ACC112 (cell line): ENCODE measurements around the gene PLXDC2.
A peak's percentile ranks its signal among the peaks of the same experiment; 100 is the strongest.

Experiments used
- H2AFZ ChIP-seq: fragments of 200-600 bp; sonication (generic); one replicate; pipeline ENCODE4 v1.6.0; 2017; ENCODE audit warnings: antibody characterized with exemption, low read length; ENCODE audit not compliant: unreplicated experiment
- H3K27ac ChIP-seq: fragments of 200-600 bp; sonication (generic); 2 replicates; pipeline ENCODE4 v1.5.1; 2014; ENCODE audit warnings: low read depth, mild to moderate bottlenecking, antibody characterized with exemption, low read length, moderate library complexity
- H3K27me3 ChIP-seq: fragments of 200-600 bp; sonication (generic); 2 replicates; pipeline ENCODE4 v1.6.1; 2014; ENCODE audit warnings: mild to moderate bottlenecking, antibody characterized with exemption, low read length, moderate library complexity, mixed read lengths; ENCODE audit not compliant: insufficient read depth
- H3K36me3 ChIP-seq: fragments of 200-600 bp; sonication (generic); 2 replicates; pipeline ENCODE4 v1.6.1; 2016; ENCODE audit warnings: mild to moderate bottlenecking, antibody characterized with exemption, low read length, moderate library complexity, mixed read lengths; ENCODE audit not compliant: insufficient read depth
- H3K4me1 ChIP-seq: fragments of 200-600 bp; sonication (generic); one replicate; pipeline ENCODE4 v1.6.1; 2016; ENCODE audit warnings: low read length, mixed read lengths; ENCODE audit not compliant: insufficient read depth, unreplicated experiment, control insufficient read depth
- H3K4me3 ChIP-seq: fragments of 200-600 bp; sonication (generic); 2 replicates; pipeline ENCODE4 v1.5.1; 2014; ENCODE audit warnings: mild to moderate bottlenecking, low read depth, low read length
- H3K79me2 ChIP-seq: fragments of 200-600 bp; sonication (generic); one replicate; pipeline ENCODE4 v1.6.0; 2016; ENCODE audit warnings: low read length; ENCODE audit not compliant: control insufficient read depth, unreplicated experiment, insufficient read depth

The PLXDC2 gene

DNA sequence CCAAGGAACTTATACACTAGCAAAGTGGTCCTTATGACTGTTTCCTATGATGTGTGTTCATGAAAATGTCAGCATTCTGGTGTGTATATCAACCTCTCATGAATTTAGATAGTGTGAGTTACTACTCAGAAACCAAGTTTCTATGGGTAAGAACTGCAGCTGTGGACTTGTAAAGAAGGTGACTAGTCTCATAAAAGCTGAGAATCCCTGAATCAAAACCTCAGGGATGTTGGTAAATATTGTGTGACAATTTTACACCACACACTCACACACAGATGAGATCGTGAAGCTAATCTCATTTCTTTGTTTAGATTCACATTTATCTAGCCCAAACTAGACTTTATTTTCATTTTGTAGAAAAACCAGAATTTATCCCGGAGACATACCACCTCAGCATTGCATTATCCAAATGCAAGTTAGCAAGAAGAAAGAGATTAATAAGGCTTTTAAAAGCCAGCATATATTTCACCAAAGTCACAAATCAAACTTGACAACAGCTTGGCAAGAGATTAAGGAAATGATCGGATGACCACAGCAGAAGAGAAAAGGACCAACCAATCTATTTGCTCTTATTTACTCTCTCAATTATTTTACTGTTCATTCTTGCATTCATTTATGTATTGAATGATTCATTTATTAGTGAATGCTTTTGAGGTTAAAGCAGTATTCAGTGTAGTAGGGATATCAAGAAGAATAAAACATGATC lies 92.9 kb downstream of the PLXDC2 start:
- no peaks in the 10 kb centered on the region for H3K79me2 ChIP-seq
- H3K4me1 ChIP-seq = no peaks in the 10 kb centered on the region
- no peak overlapping the region for H3K4me3 ChIP-seq
- H3K36me3 ChIP-seq = no peaks in the 10 kb centered on the region
- H3K27me3 ChIP-seq = no peaks in the 10 kb centered on the region
- no peak overlapping the region for H3K27ac ChIP-seq
- H2AFZ ChIP-seq = no peak overlapping the region

GRCh38 chr10:19911886-19912285 lies 95.7 kb downstream of the PLXDC2 start:
- Histone ChIP-seq H3K27me3 (no peaks in the 10 kb centered on the region), H3K36me3 (no peaks in the 10 kb centered on the region), H3K4me1 (no peaks in the 10 kb centered on the region), H2AFZ (no peak overlapping the region), H3K27ac (no peak overlapping the region), H3K4me3 (no peak overlapping the region), H3K79me2 (no peaks in the 10 kb centered on the region)

DNA sequence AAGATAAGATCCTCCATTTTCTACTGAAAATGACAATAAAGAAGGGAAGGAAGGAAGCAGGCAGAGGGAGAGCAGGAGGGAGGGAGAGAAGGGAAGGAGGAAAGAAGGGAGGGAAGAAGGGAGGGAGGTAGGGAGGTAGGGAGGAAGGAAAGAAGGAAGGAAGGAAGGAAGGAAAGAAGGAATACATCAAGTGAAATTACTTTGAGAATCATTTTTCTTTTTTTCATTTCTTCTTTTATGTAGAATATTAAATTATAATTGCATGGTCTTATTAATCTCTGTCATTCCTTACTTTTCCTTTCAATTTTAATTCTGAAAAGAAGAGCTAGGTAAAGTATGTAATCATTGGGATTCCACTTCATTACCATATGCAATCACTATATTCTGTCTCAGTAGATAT lies 97.8 kb downstream of the PLXDC2 start:
- Histone ChIP-seq H3K4me3 (no peak overlapping the region), H3K4me1 (no peaks in the 10 kb centered on the region), H2AFZ (no peak overlapping the region), H3K36me3 (no peaks in the 10 kb centered on the region), H3K79me2 (no peaks in the 10 kb centered on the region), H3K27ac (no peak overlapping the region), H3K27me3 (no peaks in the 10 kb centered on the region)

DNA sequence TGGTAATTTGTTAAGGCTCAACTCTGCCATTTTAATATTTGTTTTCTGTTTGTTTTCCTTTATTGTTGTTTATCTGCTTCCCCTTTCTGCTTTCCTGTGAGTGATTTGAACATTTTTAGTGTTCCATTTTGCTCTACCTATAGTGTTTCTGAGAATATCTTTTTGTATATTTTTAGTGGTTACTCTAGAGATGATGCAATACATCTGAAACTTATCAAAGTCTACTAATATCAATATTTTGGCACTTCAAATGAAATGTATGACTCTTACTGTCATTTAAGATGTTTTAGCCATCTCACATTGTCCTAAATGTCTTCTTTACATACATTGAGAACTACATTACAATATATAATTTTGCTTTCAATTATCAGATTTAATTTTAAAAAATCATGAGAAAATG lies 98.9 kb downstream of the PLXDC2 start:
- no peaks in the 10 kb centered on the region for H3K36me3 ChIP-seq
- no peak overlapping the region for H3K27ac ChIP-seq
- no peaks in the 10 kb centered on the region for H3K27me3 ChIP-seq
- no peak overlapping the region for H2AFZ ChIP-seq
- H3K4me1 ChIP-seq = no peaks in the 10 kb centered on the region
- H3K4me3 ChIP-seq = no peak overlapping the region
- no peaks in the 10 kb centered on the region for H3K79me2 ChIP-seq

GRCh38 chr10:19915816-19916215 lies 99.6 kb downstream of the PLXDC2 start:
- no peaks in the 10 kb centered on the region for H3K27me3 ChIP-seq
- no peak overlapping the region for H2AFZ ChIP-seq
- no peak overlapping the region for H3K4me3 ChIP-seq
- no peaks in the 10 kb centered on the region for H3K4me1 ChIP-seq
- no peaks in the 10 kb centered on the region for H3K79me2 ChIP-seq
- H3K27ac ChIP-seq = no peak overlapping the region
- no peaks in the 10 kb centered on the region for H3K36me3 ChIP-seq

- Histone ChIP-seq H2AFZ (no peak overlapping the region), H3K27ac (no peak overlapping the region), H3K4me1 (peaks cover 17% of the 10 kb centered on the region), H3K79me2 (no peaks in the 10 kb centered on the region), H3K27me3 (no peaks in the 10 kb centered on the region), H3K36me3 (no peaks in the 10 kb centered on the region), H3K4me3 (no peak overlapping the region)
Observed at GRCh38 chr10:19917751-19918478, 101.7 kb downstream of the PLXDC2 start.

GRCh38 chr10:19918794-19919193 lies 102.6 kb downstream of the PLXDC2 start:
- Histone ChIP-seq H3K27ac (no peak overlapping the region), H3K79me2 (no peaks in the 10 kb centered on the region)

DNA sequence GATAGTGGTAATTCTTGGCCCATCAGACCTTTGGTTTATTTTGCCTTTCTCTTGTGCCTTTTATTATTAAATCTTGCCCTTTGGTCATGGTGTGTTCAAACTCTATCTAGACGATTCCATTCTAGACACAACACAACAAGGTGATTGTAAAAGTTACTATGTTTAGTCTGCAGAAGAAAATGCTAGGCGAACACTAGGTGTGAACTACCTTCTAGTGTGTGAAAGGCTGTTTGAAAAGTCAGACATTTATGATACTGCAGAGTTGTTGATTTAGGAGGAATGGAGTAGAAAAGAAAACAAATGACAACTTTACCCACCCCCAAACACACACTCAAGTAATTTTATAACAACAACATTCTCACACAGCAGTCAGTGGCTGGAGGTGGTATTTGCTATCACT lies 103.4 kb downstream of the PLXDC2 start:
- Histone ChIP-seq H3K27ac (no peak overlapping the region), H3K36me3 (no peaks in the 10 kb centered on the region), H3K4me1 (peaks cover 22% of the 10 kb centered on the region), H3K4me3 (no peak overlapping the region), H2AFZ (no peak overlapping the region), H3K27me3 (no peaks in the 10 kb centered on the region), H3K79me2 (no peaks in the 10 kb centered on the region)

More at GRCh38 chr10:19918794-19919193, 102.6 kb downstream of the PLXDC2 start:
- Histone ChIP-seq H3K27me3 (no peaks in the 10 kb centered on the region), H3K36me3 (no peaks in the 10 kb centered on the region), H3K4me3 (no peak overlapping the region), H3K4me1 (peaks cover 22% of the 10 kb centered on the region), H2AFZ (no peak overlapping the region)

DNA sequence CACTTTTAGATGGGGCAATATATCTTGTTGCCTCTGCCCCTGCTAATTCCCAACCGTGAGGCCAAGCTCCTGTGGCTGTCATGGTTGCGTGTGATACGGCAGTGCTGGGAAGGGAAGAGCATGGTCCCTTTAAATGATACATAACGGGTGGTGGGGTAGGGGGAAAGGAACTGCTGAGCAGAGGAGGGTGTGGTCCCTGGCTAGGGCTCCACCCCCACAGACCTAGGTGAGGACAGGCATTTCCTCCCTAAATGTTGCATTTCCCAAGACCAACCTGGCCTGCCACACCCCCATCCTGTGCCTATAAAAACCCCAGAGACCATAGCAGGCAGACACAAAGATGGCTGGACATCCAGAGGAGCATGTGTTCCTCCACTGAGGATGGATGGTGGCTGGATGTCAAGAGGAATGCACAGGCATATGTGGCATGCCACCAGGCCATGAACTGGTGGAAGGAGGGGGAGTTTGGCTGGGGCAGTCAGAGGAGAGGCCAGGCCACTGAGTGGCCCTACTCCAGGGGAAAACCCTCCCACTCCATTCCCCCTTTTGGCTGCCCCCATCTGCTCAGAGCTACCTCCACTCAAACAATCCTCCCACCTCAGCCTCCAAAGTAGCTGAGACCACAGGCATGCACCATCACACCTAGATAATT lies 104.0 kb downstream of the PLXDC2 start:
- H3K79me2 ChIP-seq = no peaks in the 10 kb centered on the region
- peaks cover 22% of the 10 kb centered on the region for H3K4me1 ChIP-seq
- no peak overlapping the region for H2AFZ ChIP-seq
- H3K36me3 ChIP-seq = no peaks in the 10 kb centered on the region
- H3K27me3 ChIP-seq = no peaks in the 10 kb centered on the region
- no peak overlapping the region for H3K4me3 ChIP-seq
- no peak overlapping the region for H3K27ac ChIP-seq

DNA sequence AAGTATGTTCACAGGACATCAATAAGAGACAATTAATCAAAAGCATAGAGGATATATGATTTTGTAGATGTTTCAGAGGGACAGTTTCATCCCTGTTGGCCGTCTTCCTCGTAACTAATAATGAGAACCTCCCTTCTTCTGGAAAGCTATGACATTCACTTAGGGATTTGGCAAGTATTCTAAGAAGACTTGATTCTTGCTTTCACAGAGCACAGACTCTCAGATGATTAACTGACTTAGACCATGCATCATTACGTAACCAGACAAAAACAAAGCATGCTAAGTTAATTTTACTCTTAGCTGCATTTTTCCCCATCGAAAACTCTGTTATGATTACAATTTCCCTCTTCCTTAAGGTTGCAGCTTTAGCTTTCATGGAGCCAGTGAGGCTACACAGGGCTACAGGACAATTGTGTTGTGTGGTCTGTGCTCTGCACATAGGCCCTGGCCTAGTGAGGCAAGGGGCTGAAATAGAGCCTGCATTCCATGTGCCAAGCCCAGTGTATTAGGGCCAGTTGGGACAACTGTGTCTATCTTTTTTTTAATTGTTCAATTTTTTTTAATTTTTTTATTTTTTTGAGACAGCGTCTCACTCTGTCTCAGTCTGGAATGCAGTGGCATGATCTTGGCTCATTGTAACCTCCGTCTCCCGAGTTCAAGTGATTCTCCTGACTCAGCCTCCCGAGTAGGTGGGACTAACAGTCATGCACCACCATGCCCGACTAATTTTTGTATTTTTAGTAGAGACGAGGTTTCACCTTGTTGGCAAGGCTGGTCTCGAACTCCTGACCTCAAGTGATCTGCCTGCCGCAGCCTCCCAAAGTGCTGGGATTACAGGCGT lies 105.3 kb downstream of the PLXDC2 start:
- peaks cover 22% of the 10 kb centered on the region for H3K4me1 ChIP-seq
- H3K27me3 ChIP-seq = no peaks in the 10 kb centered on the region
- peak overlapping the region; percentile 33 for H3K4me3 ChIP-seq
- no peaks in the 10 kb centered on the region for H3K79me2 ChIP-seq
- H2AFZ ChIP-seq = peak overlapping the region; percentile 71
- peak overlapping the region; percentile 90 for H3K27ac ChIP-seq
- no peaks in the 10 kb centered on the region for H3K36me3 ChIP-seq
